Ecto neural progenitor cell (in vitro differentiated cells): ENCODE results near the gene CASP8AP2.
"Not testable (repeated sequence)": the region's sequence is repeated elsewhere in the genome, so short reads cannot be mapped to it uniquely, and the experiment has no call there.

Experiments used
- DNase-seq: peaks from one replicate; pipeline ENCODE4 v3.0.0-alpha.2; 2018; ENCODE audit warnings: low spot score

The CASP8AP2 gene

DNA sequence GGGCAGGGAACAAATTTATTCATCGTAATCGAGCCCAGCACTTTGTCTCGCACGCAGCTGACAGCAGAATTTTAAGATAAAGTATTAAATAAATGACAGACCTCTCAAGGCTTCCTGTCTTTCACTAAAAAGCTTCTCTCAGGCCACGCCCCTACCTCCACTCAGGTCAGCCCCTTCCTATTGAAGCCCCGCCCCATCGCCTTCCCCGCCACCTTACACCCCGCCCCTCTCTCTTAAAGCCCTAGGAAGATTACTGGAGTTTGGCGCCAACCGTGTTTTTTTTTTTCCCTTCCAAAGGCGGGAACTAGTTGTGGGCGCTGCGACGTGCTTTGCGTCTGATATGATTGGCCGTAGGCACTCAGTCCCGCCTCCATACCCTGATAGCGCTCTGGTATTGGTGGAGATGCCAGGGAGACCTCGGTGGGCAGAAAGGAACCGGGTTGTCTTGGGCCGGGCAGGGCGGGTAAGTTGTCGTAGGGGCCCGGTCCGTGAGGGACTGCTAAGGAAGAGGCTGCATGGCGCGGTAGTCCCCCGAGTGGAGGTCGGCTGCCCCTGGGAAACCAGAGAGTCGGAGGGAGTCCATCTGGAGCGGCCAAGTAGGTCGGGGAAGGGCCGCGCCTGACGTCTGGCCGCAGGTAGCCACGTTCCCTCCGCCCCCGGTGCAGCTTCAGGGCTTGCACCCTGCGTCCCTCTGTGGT, at the start of gene CASP8AP2:
Gene CASP8AP2 (plus strand): TSS at position 409 of the 698 bp plus-strand sequence.
- DNase-seq: peak; percentile 95

DNA sequence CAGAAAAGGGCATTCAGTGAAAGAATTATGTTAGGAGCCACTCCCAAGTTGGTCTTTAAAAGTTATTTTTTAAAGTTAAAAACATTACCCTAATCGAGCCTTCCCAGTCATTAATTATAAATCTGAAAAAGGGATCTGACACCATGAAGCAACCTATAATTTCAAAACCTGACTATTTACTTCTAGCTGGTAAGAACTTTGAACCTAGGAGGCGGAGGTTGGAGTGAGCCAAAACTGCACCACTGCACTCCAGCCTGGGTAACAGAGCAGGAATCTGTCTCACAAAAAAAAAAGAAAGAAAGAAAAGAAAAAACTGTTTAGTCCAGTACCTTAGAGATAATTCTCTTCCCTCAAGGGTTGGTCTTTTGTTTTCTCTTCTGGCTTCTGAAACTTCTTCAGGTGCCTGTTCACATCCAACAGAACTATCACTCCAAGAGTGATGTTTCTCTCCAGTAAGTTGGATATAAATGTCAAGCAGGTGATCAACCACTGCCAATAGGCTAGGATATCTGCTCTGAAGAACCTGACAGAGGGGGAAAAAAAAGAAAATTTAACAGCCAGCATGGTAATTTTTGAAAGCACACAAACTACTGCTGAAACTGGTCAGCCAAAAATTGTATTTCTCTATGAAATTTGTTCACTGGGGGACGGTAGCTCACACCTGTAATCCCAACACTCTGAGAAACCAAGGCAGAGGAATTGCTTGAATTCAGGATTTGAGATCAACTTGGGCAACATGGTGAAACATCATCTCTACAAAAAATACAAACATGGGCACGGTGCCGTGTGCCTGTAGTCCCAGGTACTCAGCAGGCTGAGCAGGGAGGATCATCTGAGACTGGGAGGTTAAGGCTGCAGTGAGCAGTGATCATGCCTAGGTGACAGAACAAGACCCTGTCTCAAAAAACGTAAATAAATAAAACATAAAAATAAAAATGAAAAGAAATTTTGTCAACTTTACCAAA, 48.3 kb upstream of the CASP8AP2 start:
- no peak for DNase-seq

DNA sequence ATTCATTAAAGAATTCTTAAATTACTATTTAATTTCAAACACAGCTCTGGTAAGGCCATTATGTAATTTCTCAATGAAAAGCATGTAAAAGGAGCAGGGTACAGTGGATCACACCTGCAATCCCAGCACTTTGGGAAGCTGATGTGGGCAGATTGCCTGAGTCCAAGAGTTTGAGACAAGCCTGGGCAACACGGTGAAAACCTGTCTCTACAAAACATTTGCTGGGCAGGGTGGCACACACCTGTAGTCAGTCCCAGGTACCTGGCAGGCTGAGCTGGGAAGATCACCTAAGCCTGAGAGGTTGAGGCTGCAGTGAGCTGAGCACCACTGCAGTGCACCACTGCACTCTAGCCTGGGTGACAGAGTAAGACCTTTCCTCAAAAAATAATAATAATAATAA, 47.5 kb upstream of the CASP8AP2 start:
- DNase-seq: no peak

DNA sequence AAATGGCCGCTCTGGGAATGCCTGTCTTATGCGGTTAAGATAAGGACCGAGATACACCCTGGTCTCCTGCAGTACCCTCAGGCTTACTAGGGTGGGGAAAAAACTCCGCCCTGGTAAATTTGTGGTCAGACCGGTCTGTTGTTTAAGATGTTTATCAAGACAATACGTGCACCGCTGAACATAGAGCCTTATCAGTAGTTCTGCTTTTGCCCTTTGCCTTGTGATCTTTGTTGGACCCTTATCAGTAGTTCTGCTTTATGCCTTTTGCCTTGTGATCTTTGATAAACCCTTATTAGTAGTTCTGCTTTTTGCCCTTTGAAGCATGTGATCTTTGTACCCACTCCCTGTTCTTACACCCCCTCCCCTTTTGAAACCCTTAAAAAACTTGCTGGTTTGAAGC, 46.4 kb upstream of the CASP8AP2 start:
- not testable (repeated sequence) for DNase-seq

DNA sequence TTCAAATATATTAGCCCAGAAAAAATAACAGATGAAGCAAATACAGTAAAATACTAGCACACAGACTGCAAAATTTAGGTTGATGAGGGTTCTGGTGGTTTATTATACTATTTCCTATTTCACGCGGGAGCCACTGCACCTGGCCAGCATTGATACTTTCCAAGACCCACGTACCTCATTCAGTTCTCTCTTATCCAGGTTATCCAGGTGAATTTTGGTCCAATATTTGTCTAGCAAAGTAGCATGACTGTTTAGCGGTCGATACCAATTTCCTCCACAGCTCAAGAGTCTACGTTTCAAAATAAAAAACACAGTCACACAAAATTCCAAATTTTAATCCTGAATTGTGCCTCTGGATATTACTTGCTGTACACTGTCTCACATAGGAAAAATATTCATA, 44.8 kb upstream of the CASP8AP2 start:
- DNase-seq: no peak

DNA sequence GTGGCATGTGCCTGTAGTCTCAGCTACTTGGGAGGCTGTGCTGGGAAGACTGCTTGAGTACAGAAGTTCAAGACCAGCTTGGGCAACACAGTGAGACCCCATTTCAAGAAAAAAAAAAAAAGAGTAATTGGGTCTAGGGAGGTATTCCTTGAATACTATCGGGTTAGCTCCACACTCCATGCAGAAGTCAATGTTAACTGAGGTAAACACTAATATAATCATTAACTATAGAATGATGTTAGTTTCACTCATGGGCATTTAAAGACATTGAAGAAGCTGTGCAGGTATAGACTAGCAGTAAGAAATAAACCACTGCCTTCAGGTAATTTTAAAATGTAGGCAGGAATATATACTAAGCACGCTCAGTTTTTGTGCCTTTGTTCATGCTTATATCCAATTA, 42.7 kb upstream of the CASP8AP2 start:
- no peak for DNase-seq

DNA sequence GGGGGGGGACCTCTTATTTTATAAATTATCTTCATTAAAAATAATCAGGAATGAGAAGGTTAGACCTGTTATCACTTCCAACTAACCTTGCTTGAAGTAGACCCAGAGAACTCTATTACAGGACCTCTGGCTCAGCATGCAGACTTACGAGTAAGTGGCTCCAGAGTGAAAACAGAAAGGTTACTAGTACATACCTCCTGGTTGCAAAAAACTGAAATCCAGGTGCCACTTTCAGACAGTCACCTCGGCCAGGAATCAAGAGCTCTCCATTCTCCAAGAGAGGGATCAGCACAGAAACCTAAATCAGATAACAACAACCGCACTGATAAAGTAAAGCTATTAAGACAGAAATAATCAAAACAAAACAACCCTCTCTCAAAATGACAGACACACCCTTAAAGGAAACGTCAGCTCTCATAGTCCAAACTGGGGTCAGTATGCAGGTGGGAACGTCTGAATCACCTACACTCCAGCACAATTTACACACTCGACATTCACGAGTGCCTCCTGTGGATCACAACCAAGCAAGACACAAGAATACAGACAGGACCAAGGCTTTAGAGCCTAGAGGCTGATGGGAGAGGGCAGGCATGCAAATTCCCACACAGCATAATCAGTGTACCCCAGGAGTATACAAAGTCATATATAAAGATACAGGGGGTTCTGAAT, 41.9 kb upstream of the CASP8AP2 start:
- no peak for DNase-seq

DNA sequence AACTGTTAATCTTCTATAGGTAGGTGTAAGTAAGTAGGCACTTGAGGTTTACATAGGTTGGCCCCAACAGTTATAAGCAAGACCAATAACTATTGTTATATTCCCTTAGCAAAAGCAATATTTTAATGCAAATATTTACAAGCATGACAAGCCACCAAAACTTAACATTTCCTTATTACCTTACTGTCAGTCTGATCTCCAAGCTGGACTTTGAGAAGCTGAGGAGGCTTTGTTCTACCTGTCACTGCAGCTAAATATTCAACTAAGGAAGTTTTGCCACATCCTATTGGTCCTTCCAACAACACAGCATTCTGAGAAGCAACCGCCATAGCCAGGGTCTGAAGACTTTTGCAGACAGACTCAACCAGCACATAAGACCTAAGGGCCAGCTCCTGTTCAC, 39.7 kb upstream of the CASP8AP2 start:
- no peak for DNase-seq

DNA sequence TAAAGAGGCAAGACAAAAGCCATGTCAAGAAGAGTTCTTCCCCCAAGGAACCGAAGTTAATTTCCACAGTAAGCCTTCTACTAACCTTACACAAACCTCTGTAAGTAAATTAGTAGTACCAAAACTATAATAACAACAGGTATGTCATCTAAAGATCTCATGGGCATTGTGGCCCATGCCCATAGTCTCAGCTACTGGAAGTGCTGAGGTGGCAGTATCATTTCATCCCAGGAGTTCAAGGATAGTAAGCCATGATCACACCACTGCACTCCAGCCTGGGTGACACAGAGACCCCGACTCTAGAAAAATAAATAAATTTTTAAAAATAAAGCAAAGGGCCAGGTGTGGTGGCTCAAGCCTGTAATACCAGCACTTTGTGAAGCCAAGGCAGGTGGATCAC, 39.3 kb upstream of the CASP8AP2 start:
- DNase-seq: no peak

DNA sequence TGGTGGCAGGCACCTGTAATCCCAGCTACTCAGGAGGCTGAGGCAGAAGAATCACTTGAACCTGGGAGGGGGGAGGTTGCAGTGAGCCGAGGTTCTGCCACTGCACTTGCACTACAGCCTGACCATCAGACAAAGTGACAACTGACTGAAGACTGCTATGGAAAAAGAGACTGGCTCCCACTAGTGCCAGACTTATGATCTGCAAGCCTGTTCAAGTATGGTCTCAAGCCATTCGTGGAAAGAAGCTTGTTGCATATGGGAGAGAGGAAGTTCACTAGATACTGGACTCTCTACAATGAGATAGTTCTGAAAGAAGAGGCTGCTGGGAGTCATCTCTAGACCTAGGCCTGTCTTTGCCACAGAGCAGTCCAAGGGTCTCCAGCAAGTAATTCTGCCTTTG, 36.8 kb upstream of the CASP8AP2 start:
- DNase-seq: no peak

DNA sequence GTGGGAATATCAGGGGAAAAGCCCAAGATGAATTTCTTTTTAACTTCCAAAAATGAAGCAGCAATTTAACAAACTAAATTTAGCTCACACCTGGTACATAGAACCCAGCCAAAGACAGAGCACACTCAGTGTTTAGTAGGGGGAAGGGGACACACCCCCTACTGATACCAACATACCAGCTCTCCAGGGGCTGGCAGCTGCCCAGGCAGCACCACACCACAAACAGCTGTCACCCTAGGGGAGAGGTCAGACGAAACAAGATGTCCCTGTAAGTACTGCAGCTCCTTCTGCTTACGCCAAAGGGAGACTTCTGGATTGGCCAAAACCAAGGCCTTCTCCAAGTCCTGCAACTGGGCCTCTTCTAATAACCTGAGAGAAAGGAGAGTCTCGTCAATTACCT, 36.1 kb upstream of the CASP8AP2 start:
- no peak for DNase-seq

DNA sequence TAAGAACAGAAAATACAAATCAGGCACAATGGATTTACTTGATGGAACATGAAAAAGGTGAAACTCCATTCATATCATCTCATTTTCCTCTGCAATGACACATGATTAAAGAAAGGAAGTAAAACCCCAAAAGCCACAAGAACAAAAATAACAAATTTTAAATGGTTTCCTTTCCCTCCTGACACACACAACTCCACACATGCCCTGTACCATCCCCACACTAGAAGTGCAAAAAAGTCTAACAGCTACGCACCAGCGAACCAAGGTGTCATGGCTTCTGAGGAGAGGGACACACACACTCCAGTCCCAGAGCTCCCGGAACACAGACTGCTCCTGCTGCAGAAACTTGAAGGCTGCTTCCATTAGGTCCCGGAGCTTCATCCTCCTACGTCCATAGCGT, 35.4 kb upstream of the CASP8AP2 start:
- DNase-seq: no peak

DNA sequence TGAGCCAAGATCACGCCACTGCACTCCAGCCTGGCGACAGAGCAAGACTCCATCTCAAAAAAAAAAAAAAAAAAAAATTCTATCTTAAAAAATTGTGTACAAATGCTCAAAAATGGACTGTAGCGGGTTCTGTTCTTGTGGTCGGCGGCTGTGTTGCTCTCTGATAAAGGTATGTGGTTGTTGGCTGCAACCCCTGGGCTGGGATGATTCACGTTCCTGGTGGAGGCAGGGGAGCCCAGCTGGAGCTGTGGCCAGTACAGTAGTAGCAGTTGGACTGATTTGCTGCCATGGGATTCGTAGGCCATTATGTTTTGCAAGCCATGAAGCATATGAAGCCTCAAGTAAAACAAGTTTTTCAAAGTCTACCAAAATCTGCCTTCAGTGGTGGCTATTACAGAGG, 32.4 kb upstream of the CASP8AP2 start:
- DNase-seq: no peak

DNA sequence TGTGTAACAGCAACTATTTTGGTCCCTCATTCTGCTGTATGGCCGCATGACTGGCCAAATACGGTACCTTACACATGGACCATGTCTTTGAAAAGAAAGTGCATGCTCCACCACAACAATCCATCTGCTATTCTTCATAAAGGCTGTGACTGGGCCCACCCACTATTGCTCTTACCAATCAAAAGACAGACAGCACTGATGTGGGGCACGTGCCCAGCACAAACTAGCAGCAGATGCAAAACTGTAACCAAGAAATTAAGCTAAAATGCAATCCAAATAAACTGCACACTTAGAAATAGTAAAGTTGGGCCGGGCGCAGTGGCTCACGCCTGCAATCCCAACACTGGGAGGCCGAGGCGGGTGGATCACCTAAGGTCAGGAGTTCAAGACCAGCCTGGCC, 30.6 kb upstream of the CASP8AP2 start:
- DNase-seq: no peak

DNA sequence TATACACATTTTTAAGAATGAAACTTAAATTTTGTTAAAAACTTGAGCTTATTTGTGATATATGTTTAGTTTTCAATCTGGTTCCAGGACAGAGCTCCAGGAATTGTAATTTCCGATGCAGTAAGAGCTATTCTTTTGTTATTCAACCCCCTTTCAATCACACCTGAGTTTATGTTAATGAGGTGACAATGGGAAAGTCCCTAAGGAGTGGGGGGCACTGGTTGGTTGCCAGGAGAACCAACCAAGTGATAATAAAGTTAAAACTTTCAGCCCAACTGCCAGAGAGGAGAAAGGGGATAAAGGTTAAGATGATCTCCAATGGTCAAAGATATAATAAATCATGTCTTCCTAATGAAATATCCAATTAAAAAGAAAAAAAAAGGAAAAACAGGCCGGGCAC, 29.9 kb upstream of the CASP8AP2 start:
- DNase-seq: no peak

DNA sequence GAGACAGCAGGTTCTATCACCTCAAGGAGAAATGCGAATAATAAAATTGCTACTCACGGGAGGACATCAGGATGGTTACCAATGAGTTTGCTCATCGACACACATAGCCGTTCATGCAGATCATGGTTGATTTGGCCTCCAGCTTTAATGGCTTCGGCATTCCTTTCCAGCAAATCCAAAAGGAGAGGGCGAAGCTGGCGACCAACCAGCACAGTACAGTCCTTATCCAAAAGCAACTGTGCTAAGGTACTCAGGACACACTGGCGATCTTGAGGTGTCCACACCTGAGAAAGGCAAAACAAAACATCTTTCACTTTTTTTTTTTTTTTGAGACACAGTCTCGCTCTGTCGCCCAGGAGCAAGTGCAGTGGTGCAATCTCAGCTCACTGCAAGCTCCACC, 26.4 kb upstream of the CASP8AP2 start:
- DNase-seq: no peak

DNA sequence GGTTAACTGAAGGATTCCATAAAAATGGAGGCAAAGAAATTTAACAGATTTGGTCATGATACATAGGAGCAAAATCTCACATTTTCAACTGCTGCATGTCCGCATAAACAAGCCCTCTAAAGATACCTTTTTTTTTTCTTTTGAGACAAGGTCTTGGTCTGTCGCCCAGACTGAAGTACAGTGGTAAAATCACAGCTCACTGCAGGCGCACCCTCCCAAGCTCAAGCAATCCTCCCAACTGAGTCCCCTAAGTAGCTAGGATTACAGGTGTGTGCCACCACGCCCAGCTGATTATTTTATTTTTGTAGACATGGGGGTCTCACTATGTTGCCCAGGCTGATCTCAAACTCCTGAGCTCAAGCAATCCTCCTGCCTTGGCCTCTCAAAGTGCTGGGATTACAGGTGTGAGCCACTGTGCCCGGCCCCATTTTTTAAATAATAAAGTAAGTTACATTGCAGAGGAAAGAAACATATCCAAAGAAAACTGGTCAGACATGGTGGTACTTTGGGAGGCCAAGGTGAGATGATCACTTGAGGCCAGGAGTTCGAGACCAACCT, 23.8 kb upstream of the CASP8AP2 start:
- DNase-seq: no peak

DNA sequence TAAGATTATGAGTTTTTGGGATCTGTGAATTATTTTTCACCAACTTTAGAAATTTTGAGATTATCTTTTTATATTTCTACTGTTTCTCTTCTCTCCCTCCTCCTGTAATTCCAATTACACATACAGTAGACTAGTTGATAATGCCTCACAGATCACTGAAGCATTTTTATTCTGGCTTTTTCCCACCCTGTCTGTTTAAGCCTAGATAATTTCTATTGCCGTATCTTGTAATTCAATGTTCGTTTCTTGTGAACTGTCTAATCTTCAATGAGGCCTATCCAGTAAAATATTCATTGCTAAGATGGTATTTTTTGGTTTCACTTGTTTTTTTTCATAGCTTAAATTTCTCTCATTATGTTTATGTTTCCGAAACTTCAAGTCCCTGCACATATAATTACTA, 22.1 kb upstream of the CASP8AP2 start:
- no peak for DNase-seq

DNA sequence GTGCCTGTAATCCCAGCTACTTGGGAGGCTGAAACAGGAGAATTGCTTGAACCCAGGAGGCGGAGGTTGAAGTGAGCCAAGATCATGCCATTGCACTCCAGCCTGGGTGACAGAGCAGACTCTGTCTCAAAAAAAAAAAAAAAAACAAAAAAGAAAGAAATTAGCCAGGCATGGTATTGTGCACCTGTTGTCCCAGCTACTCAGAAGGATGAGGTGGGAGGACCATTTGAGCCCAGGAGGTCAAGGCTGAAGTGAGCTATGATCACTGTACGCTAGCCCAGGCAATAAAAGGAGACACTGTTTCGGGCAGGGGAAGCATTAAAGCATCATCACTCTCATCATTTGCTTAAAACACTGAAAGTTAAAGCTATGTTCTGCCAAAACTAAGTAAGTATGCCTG, 16.3 kb upstream of the CASP8AP2 start:
- DNase-seq: not testable (repeated sequence)

DNA sequence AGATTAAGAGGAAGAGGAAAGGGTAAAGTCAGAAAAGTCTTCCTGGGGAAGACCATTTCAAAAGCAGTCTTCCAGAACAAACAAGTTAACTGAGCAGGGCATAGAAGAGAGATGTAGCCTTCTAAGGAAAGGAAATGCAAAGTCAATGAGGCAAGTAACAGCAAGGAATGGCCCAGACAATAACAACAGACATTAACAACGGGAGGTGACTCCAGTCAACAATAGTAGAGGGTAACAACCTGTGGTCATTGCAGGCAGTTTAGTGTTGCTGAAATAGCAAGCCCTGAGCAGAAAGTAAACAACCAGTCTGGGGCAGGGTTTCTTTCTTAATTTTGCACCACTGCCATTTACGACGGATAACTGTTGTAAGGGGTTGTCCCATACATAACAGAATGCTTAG, 12.2 kb upstream of the CASP8AP2 start:
- no peak for DNase-seq

DNA sequence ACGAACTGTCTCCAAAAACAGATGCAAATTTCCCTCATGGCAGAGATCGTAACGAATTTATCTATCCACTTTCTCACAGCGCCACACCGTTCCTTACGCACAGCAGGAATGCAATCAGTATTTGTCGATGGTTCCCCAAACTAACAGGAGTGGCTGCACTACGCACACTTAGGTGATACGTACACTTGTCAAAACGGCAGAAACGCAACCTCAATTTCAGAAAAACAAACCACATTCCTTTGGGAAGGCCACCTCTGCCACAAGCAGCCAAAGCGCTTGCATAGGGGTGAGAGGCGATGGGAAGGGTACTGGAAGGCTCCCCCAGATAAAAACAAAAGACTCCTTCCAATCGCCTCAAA, 10.7 kb upstream of the CASP8AP2 start:
- DNase-seq: no peak

DNA sequence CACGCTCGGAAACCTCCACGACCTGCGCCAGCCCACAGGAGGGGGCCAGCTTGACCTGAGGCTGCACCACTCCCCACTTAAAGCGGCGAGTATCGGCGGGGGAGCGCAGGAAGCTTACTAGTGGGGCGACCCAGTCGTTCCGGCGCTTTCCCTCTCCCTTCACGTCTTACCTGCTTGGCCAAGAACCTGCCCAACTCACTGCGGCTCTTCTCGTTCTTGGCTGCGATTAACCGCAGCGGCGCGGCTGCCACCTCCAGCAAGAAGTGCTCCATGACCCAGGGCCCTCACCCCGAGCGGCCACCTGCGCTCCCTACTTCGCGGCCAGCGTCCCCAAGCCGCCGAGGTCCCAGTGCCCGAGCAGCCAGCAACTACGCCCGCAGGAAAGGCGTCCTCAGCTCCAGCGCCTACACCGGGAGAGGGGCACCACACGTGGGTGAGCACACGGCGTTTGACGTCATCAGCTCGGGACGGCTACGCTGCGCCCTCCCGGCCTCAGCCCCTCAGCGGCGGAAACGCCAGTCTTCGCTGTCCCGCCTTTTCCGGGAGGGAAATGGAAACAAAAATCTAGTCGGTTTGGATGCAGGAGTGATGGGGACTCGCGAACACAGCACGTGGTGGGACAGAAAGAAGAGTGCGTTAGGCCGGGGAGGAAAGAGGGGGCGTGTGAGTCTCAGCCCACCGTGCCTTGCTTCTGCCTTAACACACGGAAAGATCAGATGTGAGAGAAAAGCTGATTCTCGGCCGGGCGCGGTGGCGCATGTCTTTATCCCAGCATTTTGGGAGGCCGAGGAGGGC, 10.1 kb upstream of the CASP8AP2 start, which contains the start of gene MDN1:
Gene MDN1 (minus strand): TSS at position 459 of the 795 bp plus-strand sequence. CDS start 187 bp downstream, at position 272.
- peak; percentile 92 for DNase-seq
